Ascending aorta (tissue), 2 donors: ENCODE results near the gene VTN. TPM values are rescaled to one million over a fixed set of nuclear protein-coding genes. Genes with fewer than 3 reads are reported as not detected.

Source experiments
- DNase-seq, 2 donors: peaks; one replicate each; pipeline ENCODE4 v3.0.0-alpha.2; 2019; ENCODE audit warnings: low spot score in 2 of 2
- H3K27ac ChIP-seq, 2 donors: fragments of 200-600 bp; sonication (generic); one replicate each; pipeline ENCODE4 v1.5.1; 2016 to 2017; ENCODE audit warnings: mild to moderate bottlenecking in 1 of 2
- H3K27me3 ChIP-seq: fragments of 200-600 bp; sonication (generic); one replicate; pipeline ENCODE4 v1.5.1; 2017
- H3K36me3 ChIP-seq, 2 donors: fragments of 200-600 bp; sonication (generic); one replicate each; pipeline ENCODE4 v1.5.1; 2016
- H3K4me1 ChIP-seq, 2 donors: fragments of 200-600 bp; sonication (generic); one replicate each; pipeline ENCODE4 v1.5.1; 2016 to 2017; ENCODE audit warnings: mild to moderate bottlenecking in 1 of 2
- H3K4me3 ChIP-seq, 2 donors: fragments of 200-600 bp; sonication (generic); one replicate each; pipeline ENCODE4 v1.5.1; 2016 to 2017; ENCODE audit warnings: mild to moderate bottlenecking in 1 of 2
- H3K9me3 ChIP-seq, 2 donors: fragments of 200-600 bp; sonication (generic); one replicate each; pipeline ENCODE4 v1.5.1; 2016
- CTCF ChIP-seq, 3 experiments: fragments of 200-600 bp in 2 of 3; fragments of 450-650 bp in 1 of 3; sonication (generic) in 2 of 3; IDR thresholded peaks; one replicate each; pipeline ENCODE4 v1.5.1; 2016 to 2019; ENCODE audit warnings: antibody characterized with exemption in 3 of 3, mild to moderate bottlenecking in 1 of 3, moderate library complexity in 1 of 3
- intact Hi-C: fragments of 100-400 bp; cut with DNase I; formaldehyde crosslinking; loops from one replicate; pipeline ENCODE4 v1.15.1; 2023
- total RNA-seq: library from RNA; depleted of rRNA; stranded (reverse); fragments of >200 nt; gene quantifications from one replicate; pipeline ENCODE4 v1.1.0, GENCODE V29; 2016

Gene VTN
- total RNA-seq, 1 donor from 2014 or later, result 7.5 TPM

- no peak overlapping the region for H3K4me3 ChIP-seq
- peaks cover 50 to 81% of the 10 kb centered on the region in 2 donors for H3K36me3 ChIP-seq
- no peak for DNase-seq
Measured at GRCh38 chr17:28347261-28347891, 22.7 kb downstream of the VTN start.

GRCh38 chr17:28346746-28347246 is 23.3 kb downstream of the VTN start:
- peak in 1 of 3 experiments; percentile 33 for TF ChIP-seq CTCF (IDR thresholded peaks at IDR 0.05)
- H3K27ac ChIP-seq, result peak overlapping the region; percentile 73 to 79
- DNase-seq, result no peak
- intact Hi-C loops, result no loop called here
- peaks cover 51 to 81% of the 10 kb centered on the region in 2 donors for H3K36me3 ChIP-seq
- H3K4me1 ChIP-seq, result peaks cover 16 to 43% of the 10 kb centered on the region in 2 donors
- no peaks in the 10 kb centered on the region for H3K27me3 ChIP-seq
- H3K4me3 ChIP-seq, result no peak overlapping the region
- H3K9me3 ChIP-seq, result no peaks in the 10 kb centered on the region

More at GRCh38 chr17:28347261-28347891, 22.7 kb downstream of the VTN start:
- no peak for TF ChIP-seq CTCF (IDR thresholded peaks at IDR 0.05)
- peak overlapping the region; percentile 73 to 79 for H3K27ac ChIP-seq
- H3K4me1 ChIP-seq, result peaks cover 16 to 43% of the 10 kb centered on the region in 2 donors
- intact Hi-C loops, result no loop called here
- H3K27me3 ChIP-seq, result no peaks in the 10 kb centered on the region
- no peaks in the 10 kb centered on the region for H3K9me3 ChIP-seq

GRCh38 chr17:28346199-28346580 is 23.9 kb downstream of the VTN start:
- peaks cover 51 to 81% of the 10 kb centered on the region in 2 donors for H3K36me3 ChIP-seq
- H3K27me3 ChIP-seq, result no peaks in the 10 kb centered on the region
- peak overlapping the region; percentile 73 to 79 for H3K27ac ChIP-seq
- no peak overlapping the region for H3K4me3 ChIP-seq
- no peak for TF ChIP-seq CTCF (IDR thresholded peaks at IDR 0.05)
- intact Hi-C loops, result no loop called here
- H3K4me1 ChIP-seq, result peaks cover 16 to 43% of the 10 kb centered on the region in 2 donors
- no peak for DNase-seq
- no peaks in the 10 kb centered on the region for H3K9me3 ChIP-seq

- Histone ChIP-seq H3K4me3 (no peak overlapping the region), H3K4me1 (peaks cover 16 to 43% of the 10 kb centered on the region in 2 donors), H3K36me3 (peaks cover 52 to 81% of the 10 kb centered on the region in 2 donors), H3K27me3 (no peaks in the 10 kb centered on the region), H3K27ac (peak overlapping the region; percentile 73 to 79), H3K9me3 (no peaks in the 10 kb centered on the region)
- TF ChIP-seq CTCF (IDR thresholded peaks at IDR 0.05), result no peak
- DNase-seq, result no peak
- intact Hi-C loops, result no loop called here
Measured at GRCh38 chr17:28345419-28346198, 24.5 kb downstream of the VTN start.

GRCh38 chr17:28344435-28344901 is 25.6 kb downstream of the VTN start:
- Histone ChIP-seq H3K27me3 (no peaks in the 10 kb centered on the region), H3K4me3 (no peak overlapping the region), H3K4me1 (peaks cover 16 to 43% of the 10 kb centered on the region in 2 donors), H3K9me3 (no peaks in the 10 kb centered on the region), H3K27ac (peak overlapping the region; percentile 73 to 79), H3K36me3 (peaks cover 54 to 81% of the 10 kb centered on the region in 2 donors)
- intact Hi-C loops, result no loop called here
- TF ChIP-seq CTCF (IDR thresholded peaks at IDR 0.05), result no peak
- no peak for DNase-seq
